ENCODE results near the gene RARA.
A peak's percentile ranks its signal among the peaks of the same experiment; 100 is the strongest.

Gene RARA

DNA sequence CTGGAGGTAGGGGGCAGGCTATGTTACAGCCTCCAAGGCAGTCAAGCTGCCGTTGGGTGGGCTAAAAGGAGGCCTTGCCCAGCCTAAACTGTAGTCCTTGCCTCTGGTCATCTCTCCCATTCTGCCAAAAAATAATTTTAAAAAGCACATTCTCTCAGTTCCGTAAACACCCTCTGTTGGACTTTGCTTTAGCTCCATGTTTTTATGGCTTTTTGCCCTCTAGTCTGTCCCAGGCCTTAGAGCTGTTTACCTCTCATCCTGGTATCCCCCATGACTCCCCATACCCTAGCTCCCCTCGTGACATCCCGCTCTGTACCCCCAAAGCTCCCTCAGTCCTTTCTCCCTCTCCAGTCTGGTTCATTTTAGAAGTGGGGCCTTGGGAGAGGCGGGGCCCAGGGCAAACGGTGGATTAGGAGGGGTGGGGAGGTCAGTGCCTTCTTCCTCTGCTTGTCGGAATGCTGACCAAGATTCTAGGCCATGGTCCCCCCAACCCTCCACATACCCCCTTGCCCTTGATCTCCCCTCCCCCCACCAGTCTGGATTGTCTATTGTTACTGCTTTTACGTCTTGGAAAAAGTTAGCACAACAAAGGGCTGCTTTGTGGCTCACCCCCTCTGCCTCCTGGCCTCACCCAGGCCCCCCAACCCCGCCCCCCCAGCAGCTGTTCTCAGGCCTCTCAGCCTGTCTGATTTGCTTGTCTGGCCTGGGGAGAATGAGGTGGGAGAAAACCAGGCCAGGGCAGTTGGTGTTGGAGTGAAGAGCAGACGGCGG is 37.2 kb downstream of the RARA start:
- no peak for DNase-seq

DNA sequence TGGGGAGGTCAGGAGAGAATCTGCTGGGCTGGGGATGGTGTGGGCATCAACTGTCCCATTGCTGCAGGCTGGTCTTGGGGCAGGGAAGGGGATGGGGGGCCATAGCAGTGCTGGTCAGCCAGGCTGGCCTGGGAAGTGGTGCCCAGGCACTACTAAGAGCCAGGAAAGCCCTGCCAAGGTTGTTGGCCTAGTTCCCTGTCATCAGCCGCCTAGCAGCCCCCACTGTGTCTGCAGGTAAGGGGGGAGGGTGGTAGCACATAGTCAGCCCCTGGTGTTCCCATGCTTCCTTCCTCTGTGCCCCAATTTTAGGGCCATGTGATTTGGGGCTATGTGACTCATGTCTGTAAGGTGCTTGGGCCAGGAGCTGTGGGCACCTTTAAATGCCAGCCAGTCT is 37.8 kb downstream of the RARA start:
- DNase-seq = no peak

DNA sequence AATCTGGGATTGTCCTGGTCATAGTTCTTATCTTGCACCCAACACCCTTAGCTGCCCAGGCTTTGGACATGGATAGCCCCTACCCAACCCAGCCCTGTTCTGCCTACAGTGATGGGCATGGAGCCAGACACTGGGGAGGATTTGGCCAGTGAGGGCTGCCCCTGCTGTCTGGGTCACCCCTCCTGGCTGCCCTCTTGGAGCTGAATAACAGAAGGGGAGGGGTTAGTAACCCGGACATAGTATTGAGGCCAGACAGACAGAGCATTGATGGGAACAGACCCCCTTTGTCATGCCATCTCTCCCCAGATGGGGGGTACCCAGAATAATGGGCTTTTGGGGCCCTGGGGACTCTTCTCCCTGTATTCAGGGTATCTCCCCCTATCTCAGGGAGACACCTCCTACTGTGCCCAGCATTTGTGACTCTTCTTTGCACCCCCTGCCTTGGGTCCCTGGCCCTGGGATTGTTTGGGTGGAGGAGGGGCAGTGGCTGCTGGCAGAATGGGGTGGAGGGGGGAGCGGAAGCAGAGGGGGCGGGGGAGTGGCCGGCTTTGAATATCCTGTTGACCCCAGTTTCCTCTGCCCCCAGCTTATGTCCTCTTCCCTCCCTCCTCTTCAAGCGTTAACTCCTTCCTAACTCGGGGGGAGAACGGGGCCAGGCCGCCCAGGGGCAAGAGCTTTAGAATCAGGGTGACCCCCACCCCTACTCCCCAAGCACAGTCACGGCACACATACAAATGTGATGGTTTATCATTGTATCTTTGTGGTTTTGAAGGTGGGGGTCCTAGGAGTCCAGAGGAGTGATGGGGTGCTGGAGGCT is 38.5 kb downstream of the RARA start:
- DNase-seq = no peak

DNA sequence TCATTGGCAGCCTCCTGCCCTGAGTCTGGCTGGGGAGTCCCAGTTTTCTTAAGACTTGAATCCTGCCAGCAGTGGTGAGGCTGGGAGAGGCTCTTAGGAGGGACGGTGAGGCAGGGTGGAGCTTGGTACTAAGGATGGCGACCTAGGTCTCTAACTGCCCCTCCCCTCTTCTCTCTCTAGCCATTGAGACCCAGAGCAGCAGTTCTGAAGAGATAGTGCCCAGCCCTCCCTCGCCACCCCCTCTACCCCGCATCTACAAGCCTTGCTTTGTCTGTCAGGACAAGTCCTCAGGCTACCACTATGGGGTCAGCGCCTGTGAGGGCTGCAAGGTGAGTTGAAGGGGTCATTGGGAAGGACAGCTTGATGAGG is 39.1 kb downstream of the RARA start:
- no peak for DNase-seq

DNA sequence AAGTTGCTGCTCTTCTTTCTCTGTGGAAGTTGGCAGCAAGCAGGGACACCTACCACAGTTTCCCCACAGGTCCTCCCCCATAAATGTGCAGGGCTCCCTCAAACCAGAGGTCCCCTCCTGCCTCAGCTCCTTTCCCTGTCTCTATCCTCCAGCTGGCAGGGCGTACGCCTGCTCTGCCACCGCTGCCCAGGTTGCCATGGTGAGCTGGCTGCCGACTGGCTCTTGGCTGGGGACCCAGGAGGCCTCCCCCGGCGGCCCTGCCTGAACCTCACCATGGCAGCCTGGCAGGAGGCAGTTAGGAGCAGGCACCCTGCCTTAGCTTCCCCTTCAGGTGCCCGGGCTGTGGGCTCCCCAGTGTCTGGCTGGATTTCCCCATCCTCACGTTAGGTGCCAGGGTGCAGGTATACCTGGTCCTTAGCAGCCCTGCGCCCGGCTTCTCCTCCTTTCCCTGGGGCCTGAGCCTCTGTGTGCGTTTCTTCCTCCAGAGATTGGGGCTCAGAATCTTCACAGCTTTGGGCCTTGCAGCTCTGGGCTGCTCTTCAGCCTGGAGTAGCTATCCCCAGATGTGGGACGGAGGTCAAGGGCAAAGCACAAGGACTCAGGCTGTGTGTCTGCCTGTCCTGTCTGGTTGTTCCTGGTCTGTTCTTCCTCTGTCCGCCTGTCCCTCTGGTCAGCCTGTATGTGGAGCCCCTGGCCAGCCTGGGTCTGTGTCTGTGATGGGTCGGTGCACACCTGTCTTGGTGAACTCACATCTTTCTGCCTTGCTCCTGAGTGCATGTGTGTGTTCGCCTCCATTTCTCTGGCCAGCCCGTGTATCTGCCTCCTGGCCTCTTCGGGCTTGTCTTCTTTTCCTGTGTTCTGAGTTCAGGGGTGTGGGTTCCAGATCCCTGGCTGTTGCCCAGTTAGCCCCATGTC is 39.8 kb downstream of the RARA start:
- no peak for DNase-seq

DNA sequence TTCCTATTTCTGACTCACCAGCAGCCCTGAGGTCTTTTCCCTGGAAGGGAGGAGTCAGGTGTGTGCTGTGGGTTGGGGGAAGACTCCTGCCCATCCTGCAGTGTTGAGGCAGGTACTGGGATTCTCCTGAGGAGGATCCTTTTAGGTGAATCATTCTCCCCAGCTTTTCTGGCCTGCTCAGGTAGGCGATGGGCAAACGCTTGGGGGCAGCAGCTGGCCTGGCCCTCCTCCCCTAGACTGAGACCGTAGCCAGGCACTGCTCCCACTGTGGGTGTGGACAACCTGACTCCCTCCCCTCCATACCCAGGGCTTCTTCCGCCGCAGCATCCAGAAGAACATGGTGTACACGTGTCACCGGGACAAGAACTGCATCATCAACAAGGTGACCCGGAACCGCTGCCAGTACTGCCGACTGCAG is 40.5 kb downstream of the RARA start:
- no peak for DNase-seq

DNA sequence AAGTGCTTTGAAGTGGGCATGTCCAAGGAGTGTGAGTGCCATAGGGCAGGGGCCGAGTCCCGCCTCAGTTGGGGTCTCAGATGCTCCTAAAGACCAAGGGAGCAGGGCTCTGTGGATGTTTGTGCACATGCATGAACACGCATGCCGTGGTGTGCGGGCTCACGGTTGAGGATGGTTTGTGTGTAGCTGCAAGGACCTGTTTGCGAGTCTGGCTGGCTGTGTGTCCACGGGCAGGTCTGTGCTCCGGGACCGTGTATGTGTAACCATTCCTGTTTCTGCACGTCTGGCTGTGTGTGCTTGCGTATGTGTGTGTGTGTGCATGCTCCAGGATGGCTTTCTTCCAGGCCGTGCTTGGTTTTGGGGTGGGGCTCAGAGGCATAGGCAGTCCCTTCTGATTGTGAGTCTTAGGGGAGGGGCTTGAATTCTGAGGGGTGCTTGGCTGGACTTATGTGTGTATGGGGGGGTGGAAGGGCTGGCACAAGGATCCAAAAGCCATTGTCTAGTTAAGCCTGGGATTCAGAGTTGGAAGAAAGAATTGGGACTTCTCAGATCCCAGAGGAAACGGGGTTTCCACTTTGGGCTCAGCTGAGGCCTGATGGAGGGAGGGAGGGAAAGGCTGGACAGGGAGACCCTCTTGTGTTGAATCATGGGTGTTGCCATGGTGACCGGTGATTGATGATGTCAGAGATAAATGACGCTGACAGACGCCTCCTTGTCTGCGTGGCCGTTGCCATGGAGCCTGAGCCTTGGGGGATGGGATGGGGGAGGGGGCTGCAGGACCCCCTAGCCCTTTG is 41.1 kb downstream of the RARA start:
- DNase-seq = peak; percentile 53

DNA sequence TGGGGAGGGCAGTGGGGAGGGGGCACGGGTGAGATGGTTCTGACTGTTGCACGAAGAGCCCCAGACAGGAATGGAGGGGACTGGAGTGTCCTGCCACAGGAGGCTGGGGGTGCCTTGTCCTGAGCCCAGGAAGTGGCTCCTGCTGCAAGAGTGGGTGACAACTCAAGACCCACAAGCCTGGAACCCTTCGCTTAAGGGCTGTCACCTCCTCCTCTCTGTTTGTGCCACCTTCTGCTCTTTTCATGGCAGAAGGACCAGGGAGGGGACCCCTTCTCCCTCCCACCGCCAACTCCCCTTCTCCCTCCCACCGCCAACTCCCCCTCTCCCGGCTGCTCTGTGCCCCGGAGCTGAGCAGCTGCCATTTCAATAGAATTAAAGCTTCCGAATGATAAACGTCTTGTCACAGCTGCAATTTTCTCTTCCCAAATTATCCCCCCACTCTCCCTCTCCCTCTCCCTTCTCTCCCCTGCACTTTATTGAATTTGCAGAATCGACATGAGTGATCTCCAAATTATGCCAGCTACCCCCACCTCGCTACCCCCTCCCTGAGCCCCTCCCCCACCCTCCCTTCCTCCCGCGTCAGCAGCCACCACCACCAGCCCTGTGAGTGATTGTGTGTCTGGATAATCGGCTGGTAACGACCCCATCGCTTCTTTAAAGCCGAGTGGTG is 41.8 kb downstream of the RARA start:
- DNase-seq = no peak

DNA sequence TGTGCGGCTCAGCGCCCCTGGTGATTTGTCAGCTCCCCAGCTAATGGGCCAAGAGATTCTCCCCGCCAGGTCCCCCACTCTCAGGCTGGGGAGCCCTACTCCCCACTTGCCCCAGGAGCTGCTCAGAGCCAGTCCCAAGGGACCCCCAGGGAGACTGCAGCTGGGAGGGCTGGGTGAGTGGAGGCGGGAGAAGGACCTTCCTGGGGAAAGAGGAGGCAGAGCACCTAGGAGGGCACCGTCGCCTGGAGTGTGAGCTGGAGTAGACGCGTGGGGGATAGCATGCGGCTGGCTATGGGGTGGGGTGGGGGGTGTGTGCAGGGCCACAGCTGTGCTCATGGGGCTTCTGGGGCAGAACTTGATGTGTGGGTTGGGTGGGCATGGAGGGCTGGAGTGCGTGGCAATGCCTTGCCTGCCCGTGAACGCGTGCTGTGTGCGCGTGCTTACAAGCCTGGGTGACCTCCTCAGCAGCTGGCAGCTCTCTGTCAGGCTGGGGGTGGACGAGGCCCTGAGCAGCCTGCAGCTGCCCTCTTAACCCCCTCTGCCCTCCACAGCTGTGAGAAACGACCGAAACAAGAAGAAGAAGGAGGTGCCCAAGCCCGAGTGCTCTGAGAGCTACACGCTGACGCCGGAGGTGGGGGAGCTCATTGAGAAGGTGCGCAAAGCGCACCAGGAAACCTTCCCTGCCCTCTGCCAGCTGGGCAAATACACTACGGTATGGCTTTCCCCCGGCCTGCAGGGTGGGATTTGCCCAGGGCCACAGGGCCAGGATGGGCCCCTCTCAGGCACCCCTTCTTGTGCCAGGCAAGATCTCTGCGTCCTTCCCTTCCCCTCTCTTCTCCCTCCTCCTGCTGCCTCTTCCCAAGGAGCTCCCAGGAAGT is 42.6 kb downstream of the RARA start:
- DNase-seq = no peak

DNA sequence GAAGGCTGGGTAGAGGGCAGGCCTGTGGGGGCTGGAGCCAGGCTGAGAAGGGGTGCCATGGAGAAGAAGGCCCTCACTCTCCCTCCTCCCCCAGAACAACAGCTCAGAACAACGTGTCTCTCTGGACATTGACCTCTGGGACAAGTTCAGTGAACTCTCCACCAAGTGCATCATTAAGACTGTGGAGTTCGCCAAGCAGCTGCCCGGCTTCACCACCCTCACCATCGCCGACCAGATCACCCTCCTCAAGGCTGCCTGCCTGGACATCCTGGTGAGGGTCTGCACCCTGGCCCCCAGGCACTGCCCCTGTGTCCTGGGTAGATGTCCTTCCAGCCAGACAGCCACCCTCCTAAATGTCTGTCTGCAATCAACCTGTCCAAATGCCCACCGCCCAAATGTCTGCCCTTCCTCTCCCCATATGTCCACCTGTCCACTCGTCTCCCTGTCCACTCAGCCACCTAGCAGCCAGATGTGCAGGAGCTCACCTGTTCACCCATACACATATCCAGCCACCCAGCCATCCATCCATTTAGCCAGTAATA is 43.3 kb downstream of the RARA start:
- no peak for DNase-seq

DNA sequence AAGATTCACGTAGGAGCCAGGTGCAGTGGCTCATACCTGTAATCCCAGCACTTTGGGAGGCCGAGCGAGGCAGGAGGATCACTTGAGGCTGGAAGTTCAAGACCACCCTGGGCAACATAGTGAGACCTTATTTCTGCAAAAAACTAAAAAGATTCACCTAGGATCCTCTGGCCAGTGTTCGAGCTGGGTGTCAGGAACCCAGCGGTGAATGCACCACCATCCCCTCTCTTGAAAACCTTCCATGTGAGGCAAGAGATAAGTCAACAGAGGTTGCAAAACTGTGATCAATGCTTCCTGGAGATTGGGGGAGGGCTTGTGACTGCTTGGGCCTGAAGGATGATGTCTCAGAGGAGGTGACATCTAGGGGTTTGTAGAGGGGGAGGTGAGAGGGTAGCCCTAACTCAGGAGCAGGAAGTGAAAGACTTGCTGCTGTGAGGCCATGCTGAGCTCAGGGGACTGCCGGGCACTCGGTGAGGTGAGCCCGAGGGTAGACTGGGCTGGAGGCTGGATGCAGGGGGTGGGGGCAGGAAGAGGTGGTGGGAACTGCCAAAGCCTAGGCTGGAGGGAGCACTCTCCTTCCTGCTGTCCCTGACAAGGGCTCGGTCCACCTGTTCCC is 43.9 kb downstream of the RARA start:
- DNase-seq = no peak

DNA sequence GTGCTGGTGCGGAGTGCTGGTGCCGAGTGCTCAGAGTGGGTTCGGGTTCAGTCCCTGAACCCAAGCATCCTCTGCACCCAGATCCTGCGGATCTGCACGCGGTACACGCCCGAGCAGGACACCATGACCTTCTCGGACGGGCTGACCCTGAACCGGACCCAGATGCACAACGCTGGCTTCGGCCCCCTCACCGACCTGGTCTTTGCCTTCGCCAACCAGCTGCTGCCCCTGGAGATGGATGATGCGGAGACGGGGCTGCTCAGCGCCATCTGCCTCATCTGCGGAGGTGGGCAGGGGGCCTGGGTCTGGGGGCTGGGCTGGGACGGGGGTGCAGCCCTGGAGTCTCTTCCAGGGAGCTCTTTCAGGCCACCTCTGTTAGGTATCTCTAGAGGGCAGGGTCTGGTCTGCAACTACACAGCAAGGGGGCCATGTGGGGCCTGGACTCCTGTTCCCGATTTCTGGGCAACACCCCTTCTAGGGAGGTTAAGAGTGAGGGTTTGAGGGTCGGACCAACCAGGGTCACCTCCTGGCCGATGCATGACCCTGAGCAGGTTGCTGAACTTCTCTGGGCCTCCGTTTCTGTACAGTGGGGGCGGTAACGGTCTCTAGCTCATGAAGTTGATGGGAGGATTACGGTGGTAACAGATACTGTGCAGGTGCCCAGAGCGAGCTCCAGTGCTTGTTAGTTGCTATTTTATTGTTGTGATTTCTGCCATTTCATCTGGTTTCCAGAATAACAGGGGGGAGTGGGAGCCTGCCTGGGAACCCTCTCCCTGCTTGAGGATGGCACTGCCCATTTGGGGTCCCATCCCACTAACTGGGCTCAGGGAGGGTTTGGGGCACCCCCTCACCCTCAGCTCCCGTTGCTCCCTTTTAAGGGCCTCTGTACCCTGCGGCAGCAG is 45.5 kb downstream of the RARA start:
- no peak for DNase-seq

DNA sequence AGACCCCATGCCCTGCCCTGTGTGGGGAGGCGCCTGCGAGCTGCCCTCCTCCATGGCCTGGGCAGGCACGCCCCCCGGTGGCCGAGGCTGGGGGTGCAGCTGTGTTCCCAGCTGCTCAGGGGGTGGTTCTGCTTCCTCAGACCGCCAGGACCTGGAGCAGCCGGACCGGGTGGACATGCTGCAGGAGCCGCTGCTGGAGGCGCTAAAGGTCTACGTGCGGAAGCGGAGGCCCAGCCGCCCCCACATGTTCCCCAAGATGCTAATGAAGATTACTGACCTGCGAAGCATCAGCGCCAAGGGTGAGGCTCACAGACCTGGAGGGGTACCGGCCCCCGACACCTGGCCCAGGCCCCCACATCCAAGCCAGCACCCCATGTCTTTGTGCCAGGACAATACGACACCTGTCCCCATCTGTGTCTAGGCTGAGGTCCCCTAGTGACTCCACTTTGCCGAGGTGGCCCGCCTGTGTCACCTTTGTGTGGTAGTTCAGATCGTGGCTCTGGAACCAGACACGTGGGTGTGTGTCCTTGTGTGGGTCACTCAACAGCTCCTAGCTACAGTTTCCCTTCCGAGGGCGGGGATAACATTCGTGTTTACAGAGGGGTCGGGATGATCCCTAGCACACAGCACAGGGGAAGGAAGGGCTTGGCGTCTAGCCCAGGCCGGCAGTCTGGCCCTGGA is 46.3 kb downstream of the RARA start:
- peak; percentile 61 for DNase-seq

DNA sequence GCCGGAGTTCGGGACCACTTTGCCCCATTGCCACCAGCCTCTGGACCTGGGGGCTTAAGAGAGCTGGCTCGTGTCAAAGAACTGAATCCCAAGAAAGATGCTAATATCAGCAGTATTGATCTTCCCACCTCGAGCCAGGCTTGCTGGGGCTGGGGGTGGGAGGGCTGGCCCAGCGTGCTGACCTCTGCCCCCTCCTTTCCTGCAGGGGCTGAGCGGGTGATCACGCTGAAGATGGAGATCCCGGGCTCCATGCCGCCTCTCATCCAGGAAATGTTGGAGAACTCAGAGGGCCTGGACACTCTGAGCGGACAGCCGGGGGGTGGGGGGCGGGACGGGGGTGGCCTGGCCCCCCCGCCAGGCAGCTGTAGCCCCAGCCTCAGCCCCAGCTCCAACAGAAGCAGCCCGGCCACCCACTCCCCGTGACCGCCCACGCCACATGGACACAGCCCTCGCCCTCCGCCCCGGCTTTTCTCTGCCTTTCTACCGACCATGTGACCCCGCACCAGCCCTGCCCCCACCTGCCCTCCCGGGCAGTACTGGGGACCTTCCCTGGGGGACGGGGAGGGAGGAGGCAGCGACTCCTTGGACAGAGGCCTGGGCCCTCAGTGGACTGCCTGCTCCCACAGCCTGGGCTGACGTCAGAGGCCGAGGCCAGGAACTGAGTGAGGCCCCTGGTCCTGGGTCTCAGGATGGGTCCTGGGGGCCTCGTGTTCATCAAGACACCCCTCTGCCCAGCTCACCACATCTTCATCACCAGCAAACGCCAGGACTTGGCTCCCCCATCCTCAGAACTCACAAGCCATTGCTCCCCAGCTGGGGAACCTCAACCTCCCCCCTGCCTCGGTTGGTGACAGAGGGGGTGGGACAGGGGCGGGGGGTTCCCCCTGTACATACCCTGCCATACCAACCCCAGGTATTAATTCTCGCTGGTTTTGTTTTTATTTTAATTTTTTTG is 47.1 kb downstream of the RARA start:
- DNase-seq = no peak

DNA sequence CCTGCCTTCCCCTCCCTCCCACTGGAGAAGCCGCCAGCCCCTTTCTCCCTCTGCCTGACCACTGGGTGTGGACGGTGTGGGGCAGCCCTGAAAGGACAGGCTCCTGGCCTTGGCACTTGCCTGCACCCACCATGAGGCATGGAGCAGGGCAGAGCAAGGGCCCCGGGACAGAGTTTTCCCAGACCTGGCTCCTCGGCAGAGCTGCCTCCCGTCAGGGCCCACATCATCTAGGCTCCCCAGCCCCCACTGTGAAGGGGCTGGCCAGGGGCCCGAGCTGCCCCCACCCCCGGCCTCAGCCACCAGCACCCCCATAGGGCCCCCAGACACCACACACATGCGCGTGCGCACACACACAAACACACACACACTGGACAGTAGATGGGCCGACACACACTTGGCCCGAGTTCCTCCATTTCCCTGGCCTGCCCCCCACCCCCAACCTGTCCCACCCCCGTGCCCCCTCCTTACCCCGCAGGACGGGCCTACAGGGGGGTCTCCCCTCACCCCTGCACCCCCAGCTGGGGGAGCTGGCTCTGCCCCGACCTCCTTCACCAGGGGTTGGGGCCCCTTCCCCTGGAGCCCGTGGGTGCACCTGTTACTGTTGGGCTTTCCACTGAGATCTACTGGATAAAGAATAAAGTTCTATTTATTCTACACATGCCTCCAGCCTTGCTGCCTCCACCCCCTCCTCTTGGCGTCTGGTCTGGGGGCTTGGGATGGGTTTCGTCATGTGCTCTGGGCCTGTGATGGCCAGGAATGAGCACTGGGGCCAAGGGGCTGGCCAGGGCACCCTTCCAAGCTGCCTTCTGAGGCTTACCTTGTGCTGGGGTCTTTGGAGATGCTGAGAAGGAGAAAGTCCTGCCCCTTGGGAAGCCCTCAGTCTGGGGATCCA is 48.3 kb downstream of the RARA start:
- no peak for DNase-seq

Measured in fibroblast of skin of scalp (primary cell).